ENCODE results near the gene NTM.

The NTM gene

DNA sequence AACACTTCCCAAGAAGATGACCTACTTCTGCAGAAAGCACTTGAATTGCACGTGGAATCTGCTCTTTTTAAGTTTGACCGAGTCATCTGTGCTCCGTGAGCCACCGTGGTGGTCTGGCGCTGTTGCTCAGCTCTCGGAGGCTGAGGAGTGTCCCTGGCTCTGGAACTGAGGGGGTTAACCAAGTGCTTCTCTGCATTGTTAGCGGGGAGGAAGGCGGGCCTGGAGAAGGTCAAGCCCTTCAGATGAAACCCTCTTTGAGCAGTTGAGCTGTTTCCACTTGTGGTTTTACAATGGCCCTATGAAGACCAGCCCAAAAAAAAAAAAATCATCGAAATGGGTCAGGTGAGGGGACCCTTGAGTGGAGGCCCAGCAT, 286.4 kb downstream of the NTM start:
- DNase-seq = no peak

DNA sequence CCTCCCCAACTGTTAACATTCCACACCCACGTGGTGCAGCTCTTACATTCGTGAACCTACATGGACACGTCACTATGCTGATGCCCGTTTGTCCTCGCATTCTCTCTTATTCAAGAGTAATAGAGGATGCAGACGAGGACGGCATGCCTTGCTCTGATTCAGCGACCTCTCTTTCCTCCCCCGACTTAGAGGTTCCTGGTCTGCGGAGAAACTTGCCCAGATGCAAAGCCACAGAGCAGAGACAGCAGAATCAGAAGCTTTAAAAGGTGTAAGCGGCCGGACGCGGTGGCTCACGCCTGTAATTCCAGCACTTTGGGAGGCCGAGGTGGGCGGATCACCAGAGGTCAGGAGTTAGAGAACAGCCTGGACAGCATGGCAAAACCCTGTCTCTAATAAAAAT, 288.0 kb downstream of the NTM start:
- no peak for DNase-seq

DNA sequence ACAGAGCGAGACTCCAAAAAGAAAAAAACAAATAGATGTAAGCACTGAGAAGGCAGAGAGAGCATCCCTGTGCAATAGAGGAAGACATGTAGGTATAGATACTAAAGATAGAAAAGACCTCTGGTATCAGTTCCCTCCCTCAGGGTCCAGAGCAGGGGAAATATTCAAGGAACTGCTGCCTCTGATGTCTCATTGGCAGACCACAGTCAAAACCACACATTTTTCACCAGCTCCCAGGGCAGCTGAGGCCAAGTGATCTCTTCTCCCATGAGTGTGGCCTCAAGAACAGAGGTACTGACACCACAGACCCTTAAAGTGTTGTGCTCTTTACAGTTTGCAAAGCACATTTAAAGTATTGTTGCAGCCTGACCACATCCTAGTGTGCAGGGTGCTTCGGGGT, 288.5 kb downstream of the NTM start:
- DNase-seq = no peak

DNA sequence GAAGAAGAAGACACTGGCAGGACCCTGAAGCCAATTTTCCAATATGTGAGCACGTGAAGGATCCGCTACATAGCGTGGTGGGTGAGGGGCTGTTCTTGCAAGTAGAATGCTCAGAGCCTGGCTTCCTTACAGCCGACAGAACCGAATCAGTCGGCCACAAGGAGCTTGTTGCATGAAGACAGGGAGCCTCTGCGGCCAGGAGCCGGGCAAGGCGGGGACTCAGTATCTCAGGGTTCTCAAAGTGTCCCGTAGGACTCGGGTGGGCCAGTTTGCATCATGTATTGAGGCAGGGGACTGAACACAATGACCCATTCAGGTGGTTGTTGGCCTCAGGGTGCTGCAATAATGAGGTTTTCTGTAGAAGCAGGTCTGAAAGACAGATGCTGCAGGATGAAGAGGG, 289.5 kb downstream of the NTM start:
- no peak for DNase-seq

DNA sequence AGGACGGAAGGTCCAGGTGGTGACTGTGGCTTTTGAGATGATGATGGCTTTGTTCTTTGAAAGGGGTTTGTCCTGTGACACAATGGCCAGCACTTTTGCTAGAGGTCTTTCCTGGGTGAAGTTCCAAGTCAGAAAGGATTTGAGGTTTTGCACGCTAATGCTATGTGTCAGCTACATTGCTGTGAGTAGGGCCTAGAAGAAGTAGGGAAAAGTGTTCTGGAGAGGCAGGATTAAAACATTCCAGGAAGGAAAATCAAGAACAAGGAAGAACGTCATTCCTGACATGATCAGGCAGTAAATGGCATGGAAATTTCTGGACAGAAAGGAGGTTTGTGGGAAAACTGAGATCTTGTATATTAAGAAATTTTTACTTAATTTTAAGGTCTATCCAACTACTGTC, 290.7 kb downstream of the NTM start:
- DNase-seq = no peak

DNA sequence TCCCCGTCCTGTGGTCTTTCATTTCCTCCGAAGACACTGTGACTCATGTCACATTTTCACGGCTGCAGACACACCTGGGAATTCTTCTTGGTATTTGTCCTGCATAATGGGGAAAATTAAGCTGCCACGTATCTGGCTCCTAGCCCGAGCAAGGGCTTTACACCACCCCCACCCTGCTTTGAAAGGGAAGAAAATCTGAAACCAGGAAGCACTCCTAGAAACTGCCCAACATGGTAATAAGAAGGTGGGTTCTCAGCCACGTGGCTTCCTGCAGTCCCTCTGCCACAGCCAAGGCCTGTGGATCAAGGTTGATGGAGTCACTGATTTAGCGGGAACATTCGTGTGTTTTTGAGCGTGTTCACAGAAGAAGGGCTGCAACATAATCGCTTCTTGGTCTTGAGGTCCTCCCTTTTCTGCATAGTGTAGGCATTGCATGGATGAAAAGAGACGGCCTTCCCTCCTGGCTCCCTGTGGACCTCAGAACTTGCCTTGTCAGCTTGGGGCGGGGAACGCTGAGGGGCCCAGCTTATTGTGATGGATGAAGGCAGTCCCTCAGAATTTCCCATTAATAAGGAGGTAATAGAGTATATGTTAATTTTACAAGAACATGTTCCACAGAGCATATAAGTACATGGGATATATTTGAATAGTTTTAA, 292.0 kb downstream of the NTM start:
- DNase-seq = no peak

DNA sequence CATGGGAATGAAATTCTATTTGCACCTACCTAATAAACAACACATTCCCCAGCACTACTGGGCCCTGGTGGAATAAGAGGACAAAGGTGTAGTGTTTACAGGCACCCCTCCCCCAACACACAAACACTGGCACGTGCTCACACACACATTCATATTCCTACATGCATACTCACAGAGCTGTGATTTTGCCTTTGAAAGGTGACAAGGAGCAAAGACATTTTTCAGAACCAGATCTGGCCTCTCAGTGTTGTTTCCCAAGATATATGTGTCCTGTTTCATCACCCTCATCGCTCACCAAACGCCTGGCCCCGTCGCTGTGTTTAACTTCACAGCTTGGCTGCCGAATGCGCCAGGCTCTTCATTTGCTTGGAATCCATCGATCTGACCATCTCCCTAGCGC, 292.6 kb downstream of the NTM start:
- DNase-seq = no peak

DNA sequence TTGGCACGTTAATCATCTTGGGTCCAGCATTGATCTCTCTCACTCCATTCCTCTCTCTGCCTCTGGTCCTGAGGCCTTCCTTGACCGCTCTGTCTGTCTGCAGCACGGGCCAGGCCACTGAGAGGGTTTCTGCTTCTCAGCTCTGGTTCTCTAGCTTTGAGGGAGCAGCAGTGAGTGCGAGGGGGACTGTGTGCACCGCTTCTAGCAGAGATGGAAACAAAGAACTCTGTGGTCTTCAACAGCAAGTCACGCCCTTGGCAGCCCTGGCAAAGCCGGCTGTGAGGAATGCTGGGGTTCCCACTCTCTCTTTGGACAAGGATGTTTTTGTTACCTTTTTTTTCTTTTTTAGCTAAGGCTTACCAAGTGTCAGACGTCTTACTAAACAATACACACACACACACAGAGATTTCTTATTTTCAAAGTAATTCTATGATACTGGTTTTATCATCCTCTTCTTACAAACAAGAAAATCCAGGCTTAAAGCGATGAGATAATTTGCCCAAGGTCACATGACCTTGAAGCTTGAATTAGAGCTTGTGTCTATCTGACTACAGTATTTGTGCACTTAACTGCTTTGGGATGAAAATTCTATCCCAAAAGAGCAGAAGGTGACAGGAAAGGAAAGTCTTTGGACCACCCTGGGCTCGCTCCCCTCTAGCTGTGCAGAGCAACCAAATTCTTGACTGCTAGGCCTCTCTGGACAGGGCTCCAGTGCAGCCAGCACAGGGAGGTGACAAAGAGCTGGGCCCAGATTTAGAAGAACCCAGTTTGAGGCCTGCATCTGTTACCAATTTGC, 293.2 kb downstream of the NTM start:
- no peak for DNase-seq

DNA sequence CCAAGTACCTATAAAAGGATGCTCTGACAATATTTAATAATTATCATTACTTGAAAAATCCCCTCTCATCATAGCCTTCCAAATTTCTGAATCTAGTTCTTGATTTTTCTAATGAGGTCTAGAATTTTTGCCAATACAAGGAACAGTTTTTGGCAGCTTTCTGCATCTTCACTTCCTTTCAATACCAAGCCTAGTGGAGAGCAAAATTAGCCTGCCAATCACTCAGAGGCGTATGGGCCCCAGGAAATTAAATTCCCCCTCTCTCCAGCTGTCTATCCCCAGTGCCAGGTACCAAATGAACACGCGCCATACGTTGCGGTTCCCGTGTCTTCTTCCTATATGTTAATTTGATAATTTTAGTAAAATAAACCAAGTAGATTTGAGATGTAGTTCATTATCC, 293.9 kb downstream of the NTM start:
- no peak for DNase-seq

DNA sequence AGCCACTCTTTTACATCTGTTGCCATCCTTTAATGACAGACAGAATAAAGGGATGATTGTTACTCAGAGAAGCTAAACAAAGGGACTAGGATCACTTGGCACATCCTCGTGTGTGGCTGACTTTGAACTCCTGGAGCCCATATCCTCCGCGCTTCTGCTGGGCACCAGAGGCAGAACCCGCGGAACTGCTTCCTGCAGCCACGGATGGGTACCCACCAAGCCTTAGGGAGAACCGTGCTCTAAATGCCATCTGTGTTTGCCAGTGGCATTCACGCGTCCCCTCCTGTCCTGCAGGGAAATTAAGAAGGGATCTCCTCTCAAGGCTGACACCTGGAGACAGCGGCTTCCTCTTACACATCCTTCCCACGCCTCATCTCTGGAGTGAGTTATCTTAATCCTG, 294.4 kb downstream of the NTM start:
- no peak for DNase-seq

DNA sequence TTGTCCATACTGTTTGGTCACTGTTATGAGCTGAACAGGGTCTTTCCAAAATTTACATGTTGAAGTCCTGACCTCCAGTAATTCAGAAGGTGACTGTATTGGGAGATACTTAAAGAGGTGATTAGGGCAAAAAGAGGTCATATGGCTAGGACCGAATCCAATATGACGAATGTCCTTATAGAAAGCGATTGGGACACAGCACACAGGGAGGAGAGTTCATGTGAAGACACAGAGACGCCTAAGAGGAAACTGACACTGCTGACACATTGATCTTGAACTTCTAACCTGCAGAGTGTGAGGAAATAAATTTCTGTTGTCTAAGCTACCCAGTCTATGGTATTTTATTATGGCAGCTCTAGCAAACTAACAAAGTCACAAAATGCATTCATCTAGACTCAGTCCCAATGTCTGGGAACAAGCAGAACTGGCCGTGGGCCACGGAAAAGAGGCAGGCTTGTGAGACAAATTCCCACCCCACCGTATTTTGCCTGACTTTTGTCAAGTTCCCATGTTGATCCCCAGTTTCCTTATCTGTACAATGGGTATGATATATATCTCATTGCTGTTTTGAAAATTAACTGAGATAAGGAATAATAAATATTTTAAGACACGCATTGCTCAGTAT, 295.0 kb downstream of the NTM start:
- DNase-seq = no peak

DNA sequence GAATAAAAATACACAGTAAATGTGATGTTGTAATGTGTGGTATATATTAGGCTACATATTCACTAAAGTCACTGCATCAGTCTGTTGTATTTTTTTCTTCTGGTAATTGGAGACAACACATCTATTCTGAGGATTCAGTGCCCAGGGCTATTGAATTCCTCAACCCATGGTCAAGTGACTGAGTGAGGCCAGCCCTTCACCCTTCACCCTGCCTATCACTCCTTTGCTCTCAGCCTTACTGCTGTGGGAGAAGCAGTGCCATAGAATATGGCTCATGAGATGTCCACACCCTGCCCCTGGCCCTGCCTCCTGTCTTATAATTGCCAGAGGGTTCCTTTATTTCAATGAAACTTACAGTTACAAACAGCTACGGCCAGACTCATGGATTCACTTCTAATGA, 295.6 kb downstream of the NTM start:
- DNase-seq = no peak

DNA sequence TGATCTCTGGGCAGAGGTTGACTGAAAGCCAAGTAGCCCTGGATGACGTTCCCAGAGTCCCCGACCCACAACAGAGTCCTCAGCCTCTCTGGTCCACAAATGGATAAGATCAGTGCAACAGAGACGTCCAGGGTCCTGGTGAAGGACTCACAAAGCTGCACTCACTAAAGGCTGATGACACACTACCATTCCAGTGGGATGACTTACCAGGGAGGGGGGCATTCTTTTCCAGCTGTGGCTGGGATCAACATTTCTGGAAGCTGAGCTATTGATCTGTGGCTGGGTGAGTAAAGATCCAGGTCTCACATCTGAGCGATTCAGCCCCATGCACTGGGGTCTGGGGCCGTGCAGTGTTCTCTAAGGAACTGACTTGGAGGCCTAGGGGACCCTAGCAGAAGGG, 296.2 kb downstream of the NTM start:
- DNase-seq = no peak

DNA sequence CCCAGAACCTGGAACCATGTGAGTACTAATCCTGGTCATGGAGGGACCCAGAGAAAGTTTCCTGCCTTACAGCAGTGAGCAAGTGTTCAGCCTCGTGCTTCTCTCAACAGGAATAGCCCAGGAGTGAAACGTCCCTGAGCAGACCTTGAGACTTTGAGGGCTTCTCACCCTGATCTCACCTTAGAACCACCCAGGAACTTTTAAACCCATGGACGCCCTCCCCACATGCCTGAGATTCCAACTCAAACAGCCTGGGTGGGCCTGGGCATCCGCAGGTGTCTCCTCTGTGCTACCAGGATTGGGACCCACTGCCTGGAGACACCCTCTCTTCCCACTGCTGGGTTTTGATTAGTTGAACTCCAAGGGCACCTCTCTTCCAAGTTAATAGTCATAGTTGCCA, 297.2 kb downstream of the NTM start:
- DNase-seq = no peak

DNA sequence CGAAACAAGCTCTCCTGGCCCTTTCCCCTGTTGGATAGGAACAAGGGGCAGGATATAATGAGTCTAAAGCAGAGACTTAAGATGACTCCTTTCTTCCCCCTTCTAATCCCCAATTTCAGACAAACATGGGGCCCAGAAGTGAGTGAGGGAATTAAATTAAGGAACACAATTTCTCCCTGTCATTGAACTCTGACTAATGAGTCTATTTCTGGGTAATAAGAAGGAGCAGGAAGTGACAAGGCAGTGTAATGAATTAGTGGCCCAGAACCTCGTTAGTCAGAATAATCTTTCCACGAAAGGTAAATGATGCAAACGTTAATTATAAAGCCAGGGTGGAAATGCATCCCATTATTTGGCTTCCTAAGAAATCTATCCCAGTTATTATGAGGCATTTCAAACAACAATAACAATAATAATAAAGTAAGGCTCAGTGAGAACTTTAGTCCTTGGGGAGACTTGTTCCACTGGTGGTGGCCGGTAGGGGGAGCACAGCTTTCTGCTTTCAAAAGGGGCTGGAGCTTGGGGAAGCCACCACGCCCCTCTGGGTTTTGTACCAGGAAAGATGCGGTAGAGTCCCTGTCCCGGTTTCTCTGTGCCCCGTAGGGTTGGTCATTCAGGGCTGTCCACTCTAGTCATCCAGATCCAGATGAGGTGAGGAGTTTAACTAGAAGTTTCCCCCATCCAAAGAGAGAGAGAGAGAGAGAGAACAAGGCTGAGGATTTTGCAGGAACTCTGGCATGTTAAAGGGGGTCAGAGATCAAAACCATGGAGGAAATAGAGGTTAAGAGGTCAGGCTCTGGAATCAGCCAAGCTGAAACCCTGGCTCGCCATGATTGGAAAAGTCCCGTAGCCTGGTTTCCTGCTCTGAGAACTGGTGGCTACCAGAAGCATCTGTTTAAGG, 298.3 kb downstream of the NTM start:
- DNase-seq = no peak

DNA sequence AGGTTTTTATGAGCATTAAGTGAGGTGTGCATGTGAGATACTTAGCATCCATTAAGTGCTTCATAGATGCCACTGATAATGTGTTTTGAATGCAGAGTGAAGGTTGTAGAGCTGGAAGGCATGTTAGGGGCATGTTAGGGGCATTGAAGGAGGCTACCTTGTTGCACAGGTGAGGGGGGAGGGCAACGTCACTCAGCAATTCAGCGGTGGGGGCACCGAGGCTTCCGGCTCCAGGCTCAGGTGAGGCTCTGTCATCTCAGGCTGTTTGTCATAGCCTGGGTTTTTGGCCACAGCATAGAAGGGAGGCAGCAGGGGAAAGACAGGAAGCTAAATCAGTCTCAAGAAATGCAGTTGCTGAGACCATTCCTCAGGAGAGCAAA, 299.0 kb downstream of the NTM start:
- DNase-seq = no peak

DNA sequence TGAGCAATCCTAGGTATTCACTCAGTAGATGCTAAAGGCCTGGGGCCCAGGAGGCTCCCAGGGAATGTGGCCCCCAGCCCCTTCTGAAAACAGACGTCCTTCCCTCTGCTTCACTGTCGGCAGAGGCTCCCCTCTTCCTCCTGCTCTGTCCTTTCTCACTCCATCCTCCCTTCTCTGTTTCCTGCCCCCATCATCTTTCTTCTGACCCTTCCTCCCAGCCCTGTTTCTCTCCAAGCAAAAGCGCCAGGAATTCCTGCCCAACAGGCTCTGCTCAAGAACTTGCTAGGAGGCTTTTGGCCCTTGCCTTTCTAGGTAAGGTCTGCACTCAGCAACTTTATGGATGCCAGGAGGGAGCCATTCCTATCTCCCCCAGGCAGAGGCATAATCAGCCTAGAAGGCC, 300.5 kb downstream of the NTM start:
- no peak for DNase-seq

DNA sequence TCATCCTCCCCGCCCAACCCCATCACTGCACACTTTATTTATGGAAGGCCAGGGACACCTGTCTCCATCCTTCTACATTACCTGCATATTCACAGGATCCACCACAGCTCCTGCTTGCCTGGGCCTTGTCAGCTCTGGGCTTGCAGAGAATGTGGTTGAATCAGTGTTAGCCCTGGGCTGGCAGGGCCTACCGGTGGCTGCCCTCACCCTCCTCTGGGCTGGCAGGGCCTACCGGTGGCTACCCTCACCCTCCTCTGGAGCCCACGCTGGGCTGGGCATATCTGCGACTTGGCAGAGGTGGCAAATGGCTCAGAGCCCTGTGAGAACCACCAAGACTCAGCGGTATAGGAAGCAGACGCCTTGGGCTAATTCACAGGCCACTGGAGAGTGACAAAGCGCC, 300.9 kb downstream of the NTM start:
- no peak for DNase-seq

DNA sequence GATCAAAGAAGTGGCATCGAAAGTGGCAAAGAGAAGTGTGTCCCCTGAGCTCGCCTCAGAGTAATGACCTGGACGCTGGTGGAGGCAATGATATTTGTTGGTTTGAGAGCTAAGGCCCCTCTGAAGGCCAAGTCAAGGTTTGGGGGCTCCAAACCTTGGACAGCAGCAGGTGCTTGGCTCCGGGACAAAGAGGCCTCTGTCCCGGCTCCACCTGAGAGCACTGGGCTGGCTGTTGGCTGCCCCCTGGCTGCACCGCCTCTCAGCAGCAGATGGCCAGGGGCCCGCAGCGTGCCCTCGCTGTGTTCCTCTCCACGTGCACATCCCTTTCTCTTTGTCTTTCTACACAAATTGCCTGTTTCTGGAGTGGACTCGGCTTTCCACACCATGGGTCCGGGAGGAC, 301.3 kb downstream of the NTM start:
- no peak for DNase-seq

DNA sequence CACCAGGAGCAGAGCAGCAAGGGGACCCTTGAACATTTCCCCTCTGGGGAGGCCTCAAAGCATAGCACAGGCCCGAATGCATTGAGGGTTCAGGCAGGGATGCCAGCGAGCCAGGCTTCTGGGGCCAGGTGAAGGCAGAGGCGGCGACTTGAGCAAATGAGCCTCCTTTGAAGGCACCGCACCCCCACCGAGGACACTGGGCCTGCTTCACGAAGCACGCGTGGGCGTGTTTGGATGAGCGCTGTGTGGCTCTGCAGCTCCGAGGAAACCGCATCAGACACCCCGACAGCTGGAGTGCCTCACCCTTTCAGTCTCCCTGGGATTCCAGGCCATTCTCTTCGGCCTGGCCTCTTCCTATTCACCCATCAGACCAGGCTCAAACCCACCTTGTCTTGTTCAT, 301.8 kb downstream of the NTM start:
- DNase-seq = no peak

DNA sequence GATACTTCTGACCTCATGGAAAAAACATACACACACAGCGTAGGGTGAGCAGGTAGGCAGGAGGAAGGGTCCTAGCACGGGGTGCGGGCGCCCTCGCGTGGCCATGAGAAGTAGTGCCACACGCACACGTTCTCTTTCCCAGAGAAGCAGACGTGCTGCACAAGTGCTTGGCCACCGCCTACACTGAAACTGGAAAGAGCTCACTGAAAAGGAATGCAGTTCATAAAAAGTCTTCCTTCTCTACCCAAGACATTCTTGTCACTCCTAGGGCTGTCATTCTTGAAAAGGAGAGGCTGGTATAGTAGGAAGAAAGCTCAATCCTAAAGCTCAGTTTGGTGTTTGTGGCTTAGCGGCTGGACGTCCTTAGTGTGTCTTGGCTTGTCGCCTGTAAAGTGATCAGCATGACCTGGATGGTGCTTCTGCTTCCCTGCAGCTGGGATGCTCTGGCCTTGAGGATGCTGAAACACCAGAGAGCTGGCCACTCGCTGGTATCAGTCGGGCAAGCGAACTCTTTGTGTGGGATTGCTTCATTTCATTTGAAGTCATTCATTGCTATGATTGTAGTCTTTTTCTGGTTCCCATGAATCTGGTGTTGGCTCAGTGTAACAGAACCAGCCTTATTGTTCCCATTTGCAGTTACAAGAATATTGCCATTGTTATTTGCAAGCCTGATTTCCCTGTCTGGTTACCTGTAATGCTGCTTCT, 303.8 kb downstream of the NTM start:
- peak in 1 of 2 experiments; percentile 27 for DNase-seq

DNA sequence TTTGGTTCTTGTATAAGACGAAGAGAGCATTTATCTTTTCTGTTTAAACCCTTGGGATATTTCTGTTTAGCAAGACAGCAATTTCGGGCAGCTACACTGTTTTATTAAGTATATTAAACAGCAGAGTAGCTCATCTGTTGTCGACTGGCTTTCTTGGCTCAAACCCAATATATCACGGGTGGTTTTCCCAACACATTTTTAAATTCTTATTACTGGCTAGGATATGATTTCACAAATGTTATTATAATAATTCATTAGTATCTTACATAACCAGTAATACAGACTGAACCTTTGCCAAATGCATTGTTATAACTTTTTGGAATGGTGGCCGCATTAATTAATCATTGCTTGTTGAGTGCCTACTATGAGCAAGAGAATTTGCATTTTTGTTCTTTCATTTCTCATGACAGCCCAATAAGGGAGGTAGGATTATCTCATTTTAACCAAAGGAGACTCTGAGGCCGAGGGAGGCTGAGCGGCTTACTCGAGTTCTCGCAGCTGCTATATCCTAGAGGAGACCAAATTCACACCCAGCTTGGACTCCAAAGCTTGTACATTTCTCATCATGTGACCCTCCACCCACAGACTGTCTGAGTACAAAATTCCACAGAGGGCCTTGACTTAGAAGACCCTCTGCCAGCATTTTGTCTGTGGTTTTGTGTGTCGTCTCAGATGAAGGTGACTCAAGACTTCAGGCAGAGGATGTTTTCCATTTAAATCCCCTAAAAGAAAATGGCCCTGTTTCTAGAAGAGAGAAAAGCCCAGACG, 304.9 kb downstream of the NTM start:
- no peak for DNase-seq

Measured in cerebellar nuclear complex (tissue), 1 donor.